ENCODE data around the gene ATP5F1D. TPM values are rescaled to one million over a fixed set of nuclear protein-coding genes. Genes with fewer than 3 reads are reported as not detected.
"Not testable (repeated sequence)": the region's sequence is repeated elsewhere in the genome, so short reads cannot be mapped to it uniquely, and the experiment has no call there.

Gene ATP5F1D
- total RNA-seq, 1 donor from 2014 or later = 140 TPM

GRCh38 chr19:1245494-1246264 is 4.1 kb downstream of the ATP5F1D start:
- no peak for DNase-seq (ENCODE audit: low read depth, low spot score)
- Mint-ChIP-seq H3K27ac (ENCODE audit: unreplicated experiment) (no peak overlapping the region), H3K4me3 (peak overlapping the region; percentile 54), H3K27me3 (ENCODE audit: low read depth) (peaks cover 4% of the 10 kb centered on the region), H3K9me3 (no peaks in the 10 kb centered on the region), H3K36me3 (ENCODE audit: low read depth) (peaks cover 2% of the 10 kb centered on the region), H3K4me1 (peaks cover 9% of the 10 kb centered on the region)
- TF ChIP-seq, protein P1, sequence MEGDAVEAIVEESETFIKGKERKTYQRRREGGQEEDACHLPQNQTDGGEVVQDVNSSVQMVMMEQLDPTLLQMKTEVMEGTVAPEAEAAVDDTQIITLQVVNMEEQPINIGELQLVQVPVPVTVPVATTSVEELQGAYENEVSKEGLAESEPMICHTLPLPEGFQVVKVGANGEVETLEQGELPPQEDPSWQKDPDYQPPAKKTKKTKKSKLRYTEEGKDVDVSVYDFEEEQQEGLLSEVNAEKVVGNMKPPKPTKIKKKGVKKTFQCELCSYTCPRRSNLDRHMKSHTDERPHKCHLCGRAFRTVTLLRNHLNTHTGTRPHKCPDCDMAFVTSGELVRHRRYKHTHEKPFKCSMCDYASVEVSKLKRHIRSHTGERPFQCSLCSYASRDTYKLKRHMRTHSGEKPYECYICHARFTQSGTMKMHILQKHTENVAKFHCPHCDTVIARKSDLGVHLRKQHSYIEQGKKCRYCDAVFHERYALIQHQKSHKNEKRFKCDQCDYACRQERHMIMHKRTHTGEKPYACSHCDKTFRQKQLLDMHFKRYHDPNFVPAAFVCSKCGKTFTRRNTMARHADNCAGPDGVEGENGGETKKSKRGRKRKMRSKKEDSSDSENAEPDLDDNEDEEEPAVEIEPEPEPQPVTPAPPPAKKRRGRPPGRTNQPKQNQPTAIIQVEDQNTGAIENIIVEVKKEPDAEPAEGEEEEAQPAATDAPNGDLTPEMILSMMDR (conservative IDR thresholded peaks at IDR 0.05) = no peak

DNA sequence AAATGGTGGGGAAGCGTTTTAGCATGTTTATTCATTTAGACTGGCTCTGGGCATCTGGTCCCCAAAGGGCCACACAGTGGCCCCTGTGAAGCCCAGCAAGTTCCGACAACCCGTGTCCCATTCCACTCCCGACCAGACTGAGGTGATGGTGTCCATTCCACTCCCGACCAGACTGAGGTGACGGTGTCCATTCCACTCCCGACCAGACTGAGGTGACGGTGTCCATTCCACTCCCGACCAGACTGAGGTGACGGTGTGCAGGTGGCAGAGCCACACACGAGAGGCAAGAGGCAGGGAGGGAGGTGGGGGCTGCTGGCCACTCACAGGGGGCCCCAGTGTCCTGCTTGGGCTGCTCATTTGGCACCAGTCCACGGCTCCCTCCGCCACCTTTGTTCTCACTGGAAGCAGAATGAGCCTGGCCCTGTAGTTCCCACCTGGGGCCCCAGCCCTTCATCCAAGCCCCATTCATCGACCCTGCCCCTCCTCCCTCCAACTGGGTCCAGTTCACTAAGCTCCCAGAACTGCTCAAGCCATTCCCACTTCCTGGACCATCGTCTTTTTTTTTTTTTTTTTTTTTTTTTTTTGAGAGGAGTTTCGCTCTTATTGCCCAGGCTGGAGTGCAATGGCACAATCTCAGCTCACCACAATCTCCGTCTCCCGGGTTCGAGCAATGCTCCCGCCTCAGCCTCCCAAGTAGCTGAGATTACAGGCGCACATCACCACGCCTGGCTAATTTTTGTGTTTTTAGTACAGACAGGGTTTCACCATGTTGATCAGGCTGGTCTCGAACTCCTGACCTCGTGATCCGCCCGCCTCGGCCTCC is 4.9 kb downstream of the ATP5F1D start:
- H3K36me3 Mint-ChIP-seq (ENCODE audit: low read depth); H3K27ac Mint-ChIP-seq (ENCODE audit: unreplicated experiment); DNase-seq (ENCODE audit: low read depth, low spot score); H3K4me1 Mint-ChIP-seq; H3K9me3 Mint-ChIP-seq; H3K27me3 Mint-ChIP-seq (ENCODE audit: low read depth): not testable (repeated sequence)
- H3K4me3 Mint-ChIP-seq = peak overlapping the region; percentile 74

DNA sequence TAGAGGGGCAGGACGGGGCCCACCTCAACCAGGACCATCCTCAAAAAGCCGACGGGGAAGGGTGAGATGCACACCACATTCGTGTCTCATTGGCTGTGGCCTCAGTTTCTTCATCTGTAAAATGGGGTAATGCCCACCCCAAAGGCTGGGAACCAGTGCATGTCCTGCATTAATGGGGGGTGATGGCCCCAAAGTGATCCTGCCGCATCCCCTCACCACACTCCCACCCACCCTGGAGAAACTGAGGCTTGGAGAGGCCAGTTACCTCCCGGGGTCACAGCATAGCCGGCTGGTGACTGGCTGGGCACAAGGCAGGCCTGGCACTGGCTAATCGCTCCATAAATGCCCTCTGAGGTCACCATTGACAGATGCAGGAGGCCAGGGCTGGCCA is 6.2 kb downstream of the ATP5F1D start:
- Mint-ChIP-seq H3K36me3 (ENCODE audit: low read depth) (peaks cover 7% of the 10 kb centered on the region), H3K27me3 (ENCODE audit: low read depth) (peaks cover 8% of the 10 kb centered on the region), H3K4me3 (no peak overlapping the region), H3K4me1 (peaks cover 4% of the 10 kb centered on the region), H3K9me3 (no peaks in the 10 kb centered on the region), H3K27ac (ENCODE audit: unreplicated experiment) (no peak overlapping the region)
- TF ChIP-seq, protein P1 (conservative IDR thresholded peaks at IDR 0.05) = no peak
- DNase-seq (ENCODE audit: low read depth, low spot score) = no peak

- peak; percentile 59 for DNase-seq (ENCODE audit: low read depth, low spot score)
- Mint-ChIP-seq H3K9me3 (no peaks in the 10 kb centered on the region), H3K27me3 (ENCODE audit: low read depth) (peaks cover 8% of the 10 kb centered on the region), H3K4me1 (peaks cover 4% of the 10 kb centered on the region), H3K4me3 (peak within 1 kb of the TSS; percentile 83), H3K36me3 (ENCODE audit: low read depth) (peaks cover 7% of the 10 kb centered on the region), H3K27ac (ENCODE audit: unreplicated experiment) (peak within 1 kb of the TSS; percentile 94)
- TF ChIP-seq, protein P1 (conservative IDR thresholded peaks at IDR 0.05) = no peak
These were observed 6.7 kb downstream of the ATP5F1D start, which contains the start of gene MIDN for GRCh38 chr19:1248139-1248785. TSS of gene MIDN (plus strand) at chr19:1248583. CDS start at chr19:1250297, 1,714 bp downstream.

DNA sequence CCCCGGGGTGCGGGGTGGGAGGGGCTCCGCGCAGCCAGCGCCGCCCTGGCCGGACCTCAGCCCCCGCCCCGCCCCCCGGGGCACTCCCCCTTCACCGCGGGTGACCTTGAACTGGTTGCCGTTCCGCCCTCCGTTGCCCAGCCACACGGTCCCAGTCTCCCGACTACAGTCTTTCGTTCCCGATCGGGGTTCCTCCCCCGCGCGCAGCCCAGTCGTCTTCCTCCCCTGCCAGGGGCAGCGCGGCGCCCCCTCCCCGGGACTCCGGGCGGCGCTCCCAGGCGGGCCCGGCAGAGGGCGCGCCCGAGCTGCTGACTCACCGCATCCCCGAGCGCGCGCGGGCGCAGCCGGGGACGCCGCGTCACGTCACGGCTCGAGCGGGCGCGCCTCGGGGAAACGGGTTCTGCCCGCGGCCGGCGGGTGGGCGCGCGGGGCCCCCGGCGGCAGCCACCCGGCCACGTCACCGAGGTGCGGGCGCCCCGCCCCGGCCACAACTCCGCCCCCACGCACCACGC is 7.3 kb downstream of the ATP5F1D start:
- Mint-ChIP-seq H3K27me3 (ENCODE audit: low read depth) (peaks cover 8% of the 10 kb centered on the region), H3K4me1 (peaks cover 4% of the 10 kb centered on the region), H3K36me3 (ENCODE audit: low read depth) (peaks cover 7% of the 10 kb centered on the region), H3K4me3 (peak overlapping the region; percentile 83), H3K27ac (ENCODE audit: unreplicated experiment) (peak overlapping the region; percentile 94), H3K9me3 (no peaks in the 10 kb centered on the region)
- TF ChIP-seq, protein P1 (conservative IDR thresholded peaks at IDR 0.05) = peak; percentile 86
- DNase-seq (ENCODE audit: low read depth, low spot score) = peak; percentile 83

Measured in neural crest cell (in vitro differentiated cells).